Tibial artery (tissue), 4 donors: ENCODE results near the gene L1CAM.
A peak's percentile ranks its signal among the peaks of the same experiment; 100 is the strongest.

Source experiments
- DNase-seq, 2 donors: peaks; one replicate each; pipeline ENCODE4 v3.0.0-alpha.2; 2019
- H3K27ac ChIP-seq, 2 donors: fragments of 200-600 bp; sonication (generic) in 1 of 2; 1 replicate in 1 of 2; 2 replicates in 1 of 2; pipeline ENCODE4 v1.5.1; 2018 to 2019; ENCODE audit warnings: mild to moderate bottlenecking in 1 of 2
- H3K27me3 ChIP-seq, 2 donors: fragments of 200-600 bp; sonication (generic) in 1 of 2; one replicate each; pipeline versions ENCODE4 v1.5.1 to v1.6.0; 2016 to 2019
- H3K36me3 ChIP-seq, 3 donors: fragments of 200-600 bp; sonication (generic) in 2 of 3; one replicate each; pipeline ENCODE4 v1.5.1; 2016 to 2019; ENCODE audit warnings: mild to moderate bottlenecking in 2 of 3
- H3K4me1 ChIP-seq, 4 donors: fragments of 200-600 bp; sonication (generic) in 2 of 4; 1 replicate in 3 of 4; 2 replicates in 1 of 4; pipeline ENCODE4 v1.5.1; 2016 to 2019
- H3K4me3 ChIP-seq, 2 donors: fragments of 200-600 bp; sonication (generic) in 1 of 2; 1 replicate in 1 of 2; 2 replicates in 1 of 2; pipeline ENCODE4 v1.5.1; 2018 to 2019; ENCODE audit warnings: mild to moderate bottlenecking in 2 of 2
- H3K9me3 ChIP-seq, 3 donors: fragments of 200-600 bp; sonication (generic) in 1 of 3; one replicate each; pipeline ENCODE4 v1.5.1; 2016 to 2019
- CTCF ChIP-seq, 2 experiments: fragments of 200-600 bp in 1 of 2; fragments of 450-650 bp in 1 of 2; IDR thresholded peaks; one replicate each; pipeline ENCODE4 v1.5.1; 2017 to 2019; ENCODE audit warnings: antibody characterized with exemption in 2 of 2, mild to moderate bottlenecking in 1 of 2, moderate library complexity in 1 of 2
- intact Hi-C: fragments of 100-400 bp; cut with DNase I; formaldehyde crosslinking; loops from one replicate; pipeline ENCODE4 v1.15.0; 2023; ENCODE audit warnings: low total_unique reads

Gene L1CAM

GRCh38 chrX:153926552-153926857 is 40.5 kb upstream of the L1CAM start:
- intact Hi-C loops = no loop called here
- H3K4me3 ChIP-seq = peak overlapping the region; percentile 68 to 71
- no peak for DNase-seq
- H3K9me3 ChIP-seq = no peaks in the 10 kb centered on the region
- H3K36me3 ChIP-seq = peaks cover 0 to 19% (median 15%) of the 10 kb centered on the region in 3 donors
- no peaks in the 10 kb centered on the region for H3K27me3 ChIP-seq
- peak overlapping the region; percentile 93 to 99 for H3K27ac ChIP-seq
- peaks cover 0 to 42% (median 27%) of the 10 kb centered on the region in 4 donors for H3K4me1 ChIP-seq
- TF ChIP-seq CTCF (IDR thresholded peaks at IDR 0.05) = no peak

- Histone ChIP-seq H3K27me3 (no peaks in the 10 kb centered on the region), H3K36me3 (peaks cover 0 to 14% (median 10%) of the 10 kb centered on the region in 3 donors), H3K4me3 (peak within 1 kb of the TSS; percentile 68 to 71), H3K9me3 (no peaks in the 10 kb centered on the region), H3K4me1 (peaks cover 0 to 47% (median 27%) of the 10 kb centered on the region in 4 donors), H3K27ac (peak within 1 kb of the TSS; percentile 93 to 99)
- intact Hi-C loops = no loop called here
- no peak for DNase-seq
- TF ChIP-seq CTCF (IDR thresholded peaks at IDR 0.05) = no peak
Observed at GRCh38 chrX:153925739-153926551, 40.0 kb upstream of the L1CAM start, which contains the start of gene ARHGAP4. TSS of gene ARHGAP4 (minus strand) at chrX:153926264. CDS start at chrX:153926202, 62 bp downstream.

DNA sequence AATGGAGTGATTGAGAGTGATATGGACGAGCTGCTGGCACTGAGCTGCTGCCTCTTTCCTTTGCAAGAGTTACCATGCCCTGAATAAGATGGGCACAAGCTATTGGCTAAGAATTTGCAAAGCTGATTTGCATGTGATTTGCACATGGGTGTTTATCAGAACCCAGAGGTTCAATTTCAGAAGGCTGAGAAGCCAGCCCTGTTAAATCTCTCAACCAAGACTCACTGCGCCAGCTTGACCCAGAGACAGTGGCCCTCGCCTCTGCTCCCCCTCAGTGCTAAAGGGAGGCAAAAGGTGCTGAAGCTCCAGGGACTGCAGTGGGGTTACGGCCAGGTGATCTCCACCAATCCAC is 39.4 kb upstream of the L1CAM start:
- intact Hi-C loops = no loop called here

GRCh38 chrX:153924149-153924861 is 38.3 kb upstream of the L1CAM start:
- intact Hi-C loops = no loop called here
- no peaks in the 10 kb centered on the region for H3K36me3 ChIP-seq
- H3K9me3 ChIP-seq = no peaks in the 10 kb centered on the region
- peak; percentile 39 to 74 for DNase-seq
- peak; percentile 14 to 30 for TF ChIP-seq CTCF (IDR thresholded peaks at IDR 0.05)
- H3K27me3 ChIP-seq = no peaks in the 10 kb centered on the region
- H3K4me3 ChIP-seq = no peak overlapping the region
- peaks cover 0 to 49% (median 27%) of the 10 kb centered on the region in 4 donors for H3K4me1 ChIP-seq
- no peak overlapping the region for H3K27ac ChIP-seq

More for the DNA sequence above, 39.4 kb upstream of the L1CAM start:
- no peak for DNase-seq
- H3K27me3 ChIP-seq = no peaks in the 10 kb centered on the region
- no peak overlapping the region for H3K27ac ChIP-seq
- H3K4me3 ChIP-seq = peak overlapping the region in 1 of 2 donors; percentile 32
- no peaks in the 10 kb centered on the region for H3K9me3 ChIP-seq
- peaks cover 0 to 8% (median 4%) of the 10 kb centered on the region in 3 donors for H3K36me3 ChIP-seq
- peaks cover 0 to 49% (median 27%) of the 10 kb centered on the region in 4 donors for H3K4me1 ChIP-seq
- TF ChIP-seq CTCF (IDR thresholded peaks at IDR 0.05) = no peak

GRCh38 chrX:153922932-153923857 is 37.2 kb upstream of the L1CAM start:
- intact Hi-C loops = no loop called here
- Histone ChIP-seq H3K27me3 (no peaks in the 10 kb centered on the region), H3K4me3 (no peak overlapping the region), H3K4me1 (peaks cover 0 to 40% (median 21%) of the 10 kb centered on the region in 4 donors), H3K27ac (no peak overlapping the region), H3K36me3 (no peaks in the 10 kb centered on the region), H3K9me3 (no peaks in the 10 kb centered on the region)
- DNase-seq = peak; percentile 80 to 83
- peak; percentile 34 to 38 for TF ChIP-seq CTCF (IDR thresholded peaks at IDR 0.05)
